Measurements from ENCODE around the gene RPS6KB1. TPM values are rescaled to one million over a fixed set of nuclear protein-coding genes. Genes with fewer than 3 reads are reported as not detected.
"Not testable (repeated sequence)": the region's sequence is repeated elsewhere in the genome, so short reads cannot be mapped to it uniquely, and the experiment has no call there.

The RPS6KB1 gene
- total RNA-seq, 1 donor from 2014 or later, result 66.4 TPM

GRCh38 chr17:59973483-59973882 is 80.6 kb downstream of the RPS6KB1 start:
- intact Hi-C loops (cut with micrococcal nuclease); H3K4me1 Mint-ChIP-seq; H3K36me3 Mint-ChIP-seq (ENCODE audit: low read depth); H3K27me3 Mint-ChIP-seq; H3K9me3 Mint-ChIP-seq; H3K4me3 Mint-ChIP-seq; H3K27ac Mint-ChIP-seq: not testable (repeated sequence)
- peak; percentile 52 for DNase-seq

GRCh38 chr17:59975166-59975565 is 82.2 kb downstream of the RPS6KB1 start:
- DNase-seq; H3K4me3 Mint-ChIP-seq; H3K27ac Mint-ChIP-seq; intact Hi-C loops (cut with micrococcal nuclease); H3K4me1 Mint-ChIP-seq; H3K27me3 Mint-ChIP-seq; H3K36me3 Mint-ChIP-seq (ENCODE audit: low read depth); H3K9me3 Mint-ChIP-seq: not testable (repeated sequence)

DNA sequence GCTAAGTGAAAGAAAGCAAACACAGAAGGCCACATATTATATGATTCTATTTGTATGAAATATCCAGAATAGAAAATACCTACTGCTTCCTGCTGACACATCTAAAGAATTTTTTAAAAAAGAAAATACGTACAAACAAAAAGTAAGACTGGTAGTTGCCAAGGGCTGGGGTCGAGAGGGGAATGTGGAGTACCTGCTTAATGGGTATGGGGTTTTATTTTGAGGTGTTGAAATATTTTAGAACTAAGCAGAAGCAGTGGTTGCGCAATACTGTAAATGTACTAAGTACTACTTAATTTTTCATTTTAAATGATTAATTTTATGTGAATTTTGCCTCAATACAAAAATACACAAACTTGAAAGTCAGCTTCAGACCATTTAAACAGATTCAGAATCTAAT is 103.7 kb downstream of the RPS6KB1 start:
- H3K27ac Mint-ChIP-seq; H3K27me3 Mint-ChIP-seq; DNase-seq; H3K4me3 Mint-ChIP-seq; intact Hi-C loops (cut with micrococcal nuclease); H3K36me3 Mint-ChIP-seq (ENCODE audit: low read depth); H3K4me1 Mint-ChIP-seq; H3K9me3 Mint-ChIP-seq: not testable (repeated sequence)

Other genes starting within 250 kb of the RPS6KB1 start
- gene PTRH2, start 185.7 kb upstream of the RPS6KB1 start, total RNA-seq, result 49.0 and 50.3 TPM in 2 replicates
- gene VMP1, start 185.5 kb upstream of the RPS6KB1 start, total RNA-seq, result 417 and 422 TPM in 2 replicates
- 11.0 and 12.1 TPM in 2 replicates for gene TUBD1, start 178 bp upstream of the RPS6KB1 start, total RNA-seq
- gene RNFT1, start 71.6 kb downstream of the RPS6KB1 start, total RNA-seq, result 33.9 and 34.3 TPM in 2 replicates
- gene HEATR6, start 185.8 kb downstream of the RPS6KB1 start, total RNA-seq, result 32.4 and 33.7 TPM in 2 replicates